Measurements from ENCODE around the gene CARD14.
"Not testable (repeated sequence)": the region's sequence is repeated elsewhere in the genome, so short reads cannot be mapped to it uniquely, and the experiment has no call there.

The CARD14 gene

GRCh38 chr17:80182845-80183223, 13.0 kb downstream of the CARD14 start:
- no peak for DNase-seq (ENCODE audit: insufficient read length, low spot score)
- FAIRE-seq, result no peak

DNA sequence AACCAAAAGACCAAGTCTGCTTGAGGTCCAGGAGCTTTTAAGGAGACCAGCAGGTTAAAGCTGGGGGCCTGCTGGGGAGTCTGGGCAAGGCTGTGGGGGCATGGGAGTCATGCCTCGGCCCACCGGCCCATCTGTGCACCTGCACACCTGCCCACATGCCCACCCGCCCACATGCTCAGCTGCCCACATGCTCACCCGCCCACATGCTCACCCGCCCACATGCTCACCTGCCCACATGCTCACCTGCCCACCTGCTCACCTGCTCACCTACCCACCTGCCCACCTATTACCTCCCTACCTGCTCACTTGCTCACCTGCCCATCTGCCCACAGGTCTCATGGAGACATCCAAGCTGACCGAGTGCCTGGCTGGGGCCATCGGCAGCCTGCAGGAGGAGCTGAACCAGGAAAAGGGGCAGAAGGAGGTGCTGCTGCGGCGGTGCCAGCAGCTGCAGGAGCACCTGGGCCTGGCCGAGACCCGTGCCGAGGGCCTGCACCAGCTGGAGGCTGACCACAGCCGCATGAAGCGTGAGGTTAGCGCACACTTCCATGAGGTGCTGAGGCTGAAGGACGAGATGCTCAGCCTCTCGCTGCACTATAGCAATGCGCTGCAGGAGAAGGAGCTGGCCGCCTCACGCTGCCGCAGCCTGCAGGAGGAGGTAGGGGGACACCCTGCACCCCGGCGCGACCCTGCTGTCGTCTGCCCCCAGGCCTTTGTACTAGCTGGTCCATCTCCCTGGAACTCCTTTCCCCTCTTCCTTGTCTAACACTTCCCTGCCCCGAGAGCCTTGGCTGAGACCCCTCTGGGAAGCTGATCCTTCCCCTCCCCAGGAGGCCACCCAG, 14.0 kb downstream of the CARD14 start:
- DNase-seq (ENCODE audit: insufficient read length, low spot score) (no peak), FAIRE-seq (no peak)

DNA sequence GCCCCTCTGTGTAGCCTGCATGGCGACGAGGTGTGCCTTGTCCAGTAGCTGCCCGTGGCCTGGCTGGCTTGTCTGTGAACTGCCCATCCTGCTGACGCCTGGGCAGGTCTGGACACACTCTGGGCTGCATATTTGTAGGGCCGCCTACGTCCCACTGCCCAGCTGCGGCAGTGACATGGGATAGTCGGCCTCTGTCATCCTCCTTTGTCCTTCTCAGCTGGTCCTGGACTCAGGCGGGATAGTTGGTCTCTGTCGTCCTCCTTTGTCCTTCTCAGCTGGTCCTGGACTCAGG, 14.5 kb downstream of the CARD14 start:
- DNase-seq (ENCODE audit: insufficient read length, low spot score) (no peak), FAIRE-seq (no peak)

DNA sequence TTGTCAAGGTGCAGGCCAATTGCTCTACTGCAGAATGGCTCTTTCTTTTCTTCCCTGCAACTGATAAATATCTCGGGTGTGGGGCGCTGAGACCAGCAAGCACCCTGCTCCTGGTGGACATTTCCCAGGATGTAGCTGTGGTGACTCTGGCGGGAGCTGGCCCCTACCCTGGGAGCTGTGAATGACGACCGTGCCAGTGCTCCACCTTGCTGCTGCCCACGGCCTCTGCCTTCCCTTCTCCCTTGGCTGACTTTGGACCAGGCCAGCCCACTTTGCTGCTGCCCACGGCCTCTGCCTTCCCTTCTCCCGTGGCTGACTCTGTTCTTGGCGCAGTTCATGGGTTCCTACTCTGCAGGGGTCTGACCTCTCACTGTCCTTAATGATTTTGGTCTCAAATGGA, 16.1 kb downstream of the CARD14 start:
- FAIRE-seq (no peak), DNase-seq (ENCODE audit: insufficient read length, low spot score) (no peak)

GRCh38 chr17:80187090-80187489, 17.3 kb downstream of the CARD14 start:
- no peak for FAIRE-seq
- no peak for DNase-seq (ENCODE audit: insufficient read length, low spot score)

- DNase-seq (ENCODE audit: insufficient read length, low spot score) (no peak), FAIRE-seq (no peak)
These were observed 17.7 kb downstream of the CARD14 start for GRCh38 chr17:80187515-80187941.

GRCh38 chr17:80189611-80190010, 19.8 kb downstream of the CARD14 start:
- FAIRE-seq (no peak), DNase-seq (ENCODE audit: insufficient read length, low spot score) (no peak)

DNA sequence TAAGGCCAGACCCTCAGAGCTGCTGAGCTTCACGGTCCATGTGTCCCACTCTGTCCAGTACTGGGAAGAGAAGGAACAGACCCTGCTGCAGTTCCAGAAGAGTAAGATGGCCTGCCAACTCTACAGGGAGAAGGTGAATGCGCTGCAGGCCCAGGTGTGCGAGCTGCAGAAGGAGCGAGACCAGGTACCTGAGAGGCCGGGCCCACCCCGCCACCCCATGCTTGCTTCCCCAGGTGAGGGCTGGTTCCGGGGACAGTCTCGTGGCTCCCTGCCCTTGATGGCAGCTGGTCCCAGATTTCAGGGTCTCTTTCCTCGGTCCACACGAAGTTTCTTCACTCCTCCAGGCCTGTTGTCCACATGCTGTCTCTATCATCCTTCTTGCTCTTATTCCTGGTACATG, 20.9 kb downstream of the CARD14 start:
- DNase-seq (ENCODE audit: insufficient read length, low spot score) (no peak), FAIRE-seq (no peak)

DNA sequence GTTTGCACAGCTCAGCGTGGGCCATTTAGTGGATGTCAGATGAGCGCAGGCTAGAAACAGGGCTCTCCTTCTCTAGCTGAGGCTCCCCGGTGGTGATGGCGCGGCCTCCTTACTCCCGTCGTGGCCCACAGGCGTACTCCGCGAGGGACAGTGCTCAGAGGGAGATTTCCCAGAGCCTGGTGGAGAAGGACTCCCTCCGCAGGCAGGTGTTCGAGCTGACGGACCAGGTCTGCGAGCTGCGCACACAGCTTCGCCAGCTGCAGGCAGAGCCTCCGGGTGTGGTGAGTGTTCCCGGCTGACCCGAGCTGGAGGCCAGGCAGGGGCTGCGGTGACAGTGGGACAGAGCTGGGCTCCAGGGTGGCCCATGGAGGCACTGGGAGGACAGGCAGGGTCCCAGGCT, 21.4 kb downstream of the CARD14 start:
- no peak for DNase-seq (ENCODE audit: insufficient read length, low spot score)
- FAIRE-seq, result no peak

GRCh38 chr17:80191865-80192661, 22.2 kb downstream of the CARD14 start:
- no peak for FAIRE-seq
- DNase-seq (ENCODE audit: insufficient read length, low spot score), result no peak

DNA sequence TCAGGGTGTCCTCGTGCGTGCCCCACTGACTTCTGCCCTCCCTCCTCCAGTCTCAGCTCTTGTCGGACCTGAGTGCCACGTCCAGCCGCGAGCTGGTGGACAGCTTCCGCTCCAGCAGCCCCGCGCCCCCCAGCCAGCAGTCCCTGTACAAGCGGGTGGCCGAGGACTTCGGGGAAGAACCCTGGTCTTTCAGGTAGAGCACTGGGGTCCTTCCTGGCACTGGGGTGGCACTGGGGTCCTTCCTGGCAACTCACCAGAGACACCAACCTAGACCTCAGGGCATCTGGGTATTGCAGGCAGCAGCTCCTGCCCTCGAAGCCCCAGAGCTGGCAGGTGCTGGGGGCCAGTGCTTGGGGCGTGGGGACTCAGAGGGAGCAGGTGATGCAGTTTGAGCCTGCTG, 25.3 kb downstream of the CARD14 start:
- DNase-seq (ENCODE audit: insufficient read length, low spot score) (no peak), FAIRE-seq (no peak)

GRCh38 chr17:80195671-80196529, 26.1 kb downstream of the CARD14 start:
- DNase-seq (ENCODE audit: insufficient read length, low spot score) (peak; percentile 45), FAIRE-seq (no peak)

DNA sequence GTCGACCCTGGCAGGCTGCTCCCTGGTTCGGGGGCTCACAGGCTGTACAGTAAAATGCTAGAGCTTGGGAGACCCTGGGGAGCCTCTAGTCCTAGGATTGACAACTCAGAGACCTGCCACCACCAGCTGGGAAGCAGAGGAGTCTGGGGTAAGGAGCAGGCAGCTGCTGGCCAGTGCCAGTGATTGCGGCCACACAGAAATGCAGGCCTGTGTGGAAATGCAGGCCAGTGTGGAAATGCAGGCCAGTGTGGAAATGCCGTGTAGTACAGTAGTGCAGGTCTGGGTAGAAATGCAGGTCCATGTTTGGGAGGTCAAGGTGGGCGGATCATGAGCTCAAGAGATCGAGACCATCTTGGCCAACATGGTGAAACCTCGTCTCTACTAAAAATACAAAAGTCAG, 26.8 kb downstream of the CARD14 start:
- no peak for DNase-seq (ENCODE audit: insufficient read length, low spot score)
- no peak for FAIRE-seq

DNA sequence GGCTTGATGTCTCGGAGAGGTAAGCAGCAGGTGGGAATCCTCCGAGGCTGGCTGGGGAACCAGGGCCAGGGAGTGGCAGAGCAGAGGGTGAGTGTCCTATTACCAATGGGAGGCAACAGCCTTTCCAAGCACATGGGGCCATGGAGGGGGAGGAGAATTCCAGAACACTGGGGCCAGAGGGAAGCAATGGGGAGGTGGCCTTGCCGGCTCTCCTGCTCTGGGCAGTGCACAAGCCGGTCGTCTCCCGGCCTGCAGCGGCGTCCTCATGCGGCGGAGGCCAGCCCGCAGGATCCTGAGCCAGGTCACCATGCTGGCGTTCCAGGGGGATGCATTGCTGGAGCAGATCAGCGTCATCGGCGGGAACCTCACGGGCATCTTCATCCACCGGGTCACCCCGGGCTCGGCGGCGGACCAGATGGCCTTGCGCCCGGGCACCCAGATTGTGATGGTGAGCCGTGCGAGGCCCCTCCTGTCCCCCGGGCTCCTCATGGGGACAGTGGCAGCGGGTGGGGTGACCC, 28.4 kb downstream of the CARD14 start:
- DNase-seq (ENCODE audit: insufficient read length, low spot score) (no peak), FAIRE-seq (no peak)

DNA sequence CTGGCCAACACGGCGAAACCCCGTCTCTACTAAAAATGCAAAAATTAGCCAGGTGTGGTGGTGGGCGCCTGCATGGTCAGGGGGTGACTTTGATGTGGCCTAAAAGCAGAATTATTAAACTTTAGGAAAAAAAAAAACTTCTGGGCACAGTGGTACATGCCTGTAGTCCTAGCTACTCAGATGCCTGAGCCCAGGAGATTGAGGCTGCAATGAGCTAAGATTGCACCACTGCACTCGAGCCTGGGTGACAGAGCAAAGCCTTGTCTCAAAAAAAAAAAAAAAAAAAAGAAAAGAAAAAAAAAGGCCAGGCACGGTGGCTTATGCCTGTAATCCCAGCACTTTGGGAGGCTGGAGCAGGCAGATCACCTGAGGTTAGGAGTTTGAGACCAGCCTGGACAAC, 29.5 kb downstream of the CARD14 start:
- DNase-seq (ENCODE audit: insufficient read length, low spot score); FAIRE-seq: not testable (repeated sequence)

- FAIRE-seq (no peak), DNase-seq (ENCODE audit: insufficient read length, low spot score) (no peak)
These were observed 31.6 kb downstream of the CARD14 start for GRCh38 chr17:80201446-80201845.

DNA sequence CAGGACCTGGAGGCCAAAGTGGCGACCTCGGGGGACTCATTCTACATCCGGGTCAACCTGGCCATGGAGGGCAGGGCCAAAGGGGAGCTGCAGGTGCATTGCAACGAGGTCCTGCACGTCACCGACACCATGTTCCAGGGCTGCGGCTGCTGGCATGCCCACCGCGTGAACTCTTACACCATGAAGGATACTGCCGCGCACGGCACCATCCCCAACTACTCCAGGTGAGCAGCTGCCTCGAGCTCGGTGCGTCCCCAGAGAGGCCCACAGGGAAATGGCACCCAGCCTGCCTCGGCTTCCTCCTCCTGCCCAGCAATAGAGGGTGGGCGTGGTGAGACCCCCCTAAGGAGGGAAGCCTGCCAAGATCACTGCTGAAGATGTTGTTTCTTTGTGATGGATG, 32.4 kb downstream of the CARD14 start:
- no peak for FAIRE-seq

GRCh38 chr17:80203471-80203963, 33.7 kb downstream of the CARD14 start:
- FAIRE-seq (no peak), DNase-seq (ENCODE audit: insufficient read length, low spot score) (no peak)

More for the DNA sequence above, 32.4 kb downstream of the CARD14 start:
- DNase-seq (ENCODE audit: insufficient read length, low spot score), result no peak

DNA sequence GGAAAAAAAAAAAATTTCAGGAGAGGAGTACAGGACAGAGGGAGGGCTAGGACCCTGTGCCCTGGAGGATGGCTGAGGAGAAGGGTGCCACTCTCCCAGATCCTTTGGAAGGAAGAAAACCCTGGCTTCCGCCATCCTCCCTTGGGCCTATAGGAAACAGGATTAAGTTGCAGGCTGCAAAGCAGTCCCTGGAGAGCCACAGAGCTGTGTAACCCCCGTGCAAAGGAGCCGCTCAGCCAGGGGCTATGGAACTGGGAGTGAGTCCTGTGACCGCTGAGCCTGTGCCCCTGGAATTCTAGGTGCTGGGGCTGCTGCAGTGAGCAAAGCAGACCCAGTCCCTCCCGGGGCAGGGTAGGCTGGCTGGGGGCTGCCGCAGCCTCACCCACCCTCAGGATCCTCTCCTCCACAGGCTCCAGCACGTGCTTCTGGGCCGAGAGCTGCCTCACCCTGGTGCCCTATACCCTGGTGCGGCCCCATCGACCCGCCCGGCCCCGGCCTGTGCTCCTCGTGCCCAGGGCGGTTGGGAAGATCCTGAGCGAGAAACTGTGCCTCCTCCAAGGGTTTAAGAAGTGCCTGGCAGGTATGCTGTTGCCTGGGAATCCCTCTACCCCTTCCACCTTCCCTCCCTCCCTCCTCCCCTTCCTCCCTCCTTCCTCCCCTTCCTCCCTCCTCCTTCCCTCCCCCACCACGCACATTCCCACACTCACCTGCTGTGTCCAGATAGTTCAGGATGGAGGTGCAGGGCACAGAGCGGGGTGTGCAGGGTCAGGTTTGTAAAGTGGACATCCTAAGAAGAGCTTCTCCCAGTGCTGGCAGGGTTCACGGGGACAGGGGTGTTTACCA, 35.0 kb downstream of the CARD14 start:
- no peak for DNase-seq (ENCODE audit: insufficient read length, low spot score)
- FAIRE-seq, result no peak

- FAIRE-seq (no peak), DNase-seq (ENCODE audit: insufficient read length, low spot score) (no peak)
These were observed 36.0 kb downstream of the CARD14 start for GRCh38 chr17:80205811-80206210.

Data from HTR-8/SVneo (cell line).